GM12872 (cell line): ENCODE data around the gene SLC49A4.

Experiments used
- CTCF ChIP-seq: IDR thresholded peaks from 3 replicates; pipeline ENCODE4 v1.5.1; 2011; ENCODE audit warnings: low read depth, mild to moderate bottlenecking, low read length, moderate library complexity; ENCODE audit not compliant: insufficient read depth

SLC49A4 gene

DNA sequence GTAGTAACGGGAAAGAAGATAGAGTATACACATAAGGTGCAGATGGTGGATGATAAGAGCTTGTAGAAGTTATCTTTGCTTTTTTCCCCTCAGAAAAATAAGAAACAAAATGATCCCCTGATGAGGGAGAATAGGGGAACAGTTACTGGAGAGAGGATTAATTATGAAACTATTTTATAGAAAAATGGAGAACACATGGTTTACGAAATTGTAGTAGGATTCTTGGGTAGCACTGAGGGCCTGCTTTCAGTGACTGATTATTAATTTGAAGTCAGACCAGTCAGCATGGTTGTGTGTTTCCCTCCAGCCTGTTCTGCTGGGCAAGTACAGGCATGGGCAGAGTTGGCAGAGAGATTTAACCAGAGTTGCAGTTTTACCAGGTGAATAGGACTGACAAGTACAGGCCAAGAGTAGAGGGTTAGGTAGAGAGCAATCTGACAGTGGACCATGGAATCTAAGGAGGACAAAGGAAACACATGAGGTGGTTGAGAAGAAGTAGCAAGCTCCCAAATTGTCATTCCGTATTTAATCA, 5.9 kb downstream of the SLC49A4 start:
- no peak for TF ChIP-seq CTCF

DNA sequence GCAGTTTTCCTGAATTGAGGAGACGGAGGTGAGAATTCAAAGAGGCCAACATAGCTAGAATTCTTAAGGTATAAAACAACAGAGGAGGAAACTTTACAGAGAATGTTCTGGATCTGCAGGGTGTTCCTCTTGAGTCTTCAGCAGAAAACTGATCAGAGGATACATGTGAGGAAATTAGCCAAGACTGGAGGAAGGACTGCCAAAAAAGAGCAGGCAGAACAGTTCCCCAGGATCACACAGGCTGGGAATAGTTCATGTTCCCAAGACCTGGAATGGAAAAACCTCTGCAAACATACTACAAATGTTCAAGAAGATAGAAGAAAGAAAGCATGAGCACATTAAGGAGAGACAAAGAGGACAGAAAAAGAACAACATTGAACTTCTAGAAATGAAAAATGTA, 7.5 kb downstream of the SLC49A4 start:
- TF ChIP-seq CTCF = no peak

- no peak for TF ChIP-seq CTCF
These were observed 9.1 kb downstream of the SLC49A4 start for GRCh38 chr3:122803977-122804376.

- no peak for TF ChIP-seq CTCF
These were observed 15.9 kb downstream of the SLC49A4 start for GRCh38 chr3:122810734-122811133.

- TF ChIP-seq CTCF = no peak
These were observed 21.7 kb downstream of the SLC49A4 start for GRCh38 chr3:122816587-122816986.

- no peak for TF ChIP-seq CTCF
These were observed 29.9 kb downstream of the SLC49A4 start for GRCh38 chr3:122824465-122825381.

GRCh38 chr3:122825460-122825859, 30.6 kb downstream of the SLC49A4 start:
- TF ChIP-seq CTCF = no peak
